ENCODE measurements around the gene SHCBP1L.
A peak's percentile ranks its signal among the peaks of the same experiment; 100 is the strongest.

SHCBP1L gene

GRCh38 chr1:182952677-182953444, at the start of gene SHCBP1L:
Gene SHCBP1L (minus strand): TSS chr1:182953166. CDS start chr1:182953133, 33 bp downstream.
- no peak for DNase-seq (ENCODE audit: low spot score)

- no peak for DNase-seq (ENCODE audit: low spot score)
These were observed 49.3 kb upstream of the SHCBP1L start for GRCh38 chr1:183002267-183002666.

- no peak for DNase-seq (ENCODE audit: low spot score)
These were observed 47.4 kb upstream of the SHCBP1L start for GRCh38 chr1:183000167-183000962.

GRCh38 chr1:182998482-182998881, 45.5 kb upstream of the SHCBP1L start:
- no peak for DNase-seq (ENCODE audit: low spot score)

GRCh38 chr1:182996816-182997215, 43.9 kb upstream of the SHCBP1L start:
- no peak for DNase-seq (ENCODE audit: low spot score)

- no peak for DNase-seq (ENCODE audit: low spot score)
These were observed 42.9 kb upstream of the SHCBP1L start for GRCh38 chr1:182995894-182996293.

- DNase-seq (ENCODE audit: low spot score), result no peak
These were observed 40.8 kb upstream of the SHCBP1L start for GRCh38 chr1:182993746-182994145.

- peak; percentile 24 for DNase-seq (ENCODE audit: low spot score)
These were observed 37.6 kb upstream of the SHCBP1L start for GRCh38 chr1:182990413-182991144.

- no peak for DNase-seq (ENCODE audit: low spot score)
These were observed 32.9 kb upstream of the SHCBP1L start for GRCh38 chr1:182985876-182986275.

- DNase-seq (ENCODE audit: low spot score), result no peak
These were observed 31.7 kb upstream of the SHCBP1L start for GRCh38 chr1:182984621-182985020.

GRCh38 chr1:182984138-182984537, 31.2 kb upstream of the SHCBP1L start:
- no peak for DNase-seq (ENCODE audit: low spot score)

GRCh38 chr1:182978151-182978853, 25.3 kb upstream of the SHCBP1L start:
- no peak for DNase-seq (ENCODE audit: low spot score)

GRCh38 chr1:182977480-182977879, 24.5 kb upstream of the SHCBP1L start:
- no peak for DNase-seq (ENCODE audit: low spot score)

- no peak for DNase-seq (ENCODE audit: low spot score)
These were observed 21.7 kb upstream of the SHCBP1L start for GRCh38 chr1:182974506-182975191.

- DNase-seq (ENCODE audit: low spot score), result no peak
These were observed 19.9 kb upstream of the SHCBP1L start for GRCh38 chr1:182972829-182973228.

GRCh38 chr1:182972231-182972630, 19.3 kb upstream of the SHCBP1L start:
- no peak for DNase-seq (ENCODE audit: low spot score)

GRCh38 chr1:182971219-182971618, 18.3 kb upstream of the SHCBP1L start:
- DNase-seq (ENCODE audit: low spot score), result no peak

- DNase-seq (ENCODE audit: low spot score), result no peak
These were observed 16.1 kb upstream of the SHCBP1L start for GRCh38 chr1:182968836-182969734.

- no peak for DNase-seq (ENCODE audit: low spot score)
These were observed 15.3 kb upstream of the SHCBP1L start for GRCh38 chr1:182968151-182968741.

GRCh38 chr1:182965861-182966260, 12.9 kb upstream of the SHCBP1L start:
- DNase-seq (ENCODE audit: low spot score), result no peak

All from hepatic stellate cell (primary cell).